OCI-LY3 (cell line): ENCODE results near the gene PPP2R1B.

Experiments
- H2AFZ ChIP-seq: fragments of 200-600, 300-600 bp; shearing (Covaris generic); 2 replicates; pipeline ENCODE4 v1.6.0; 2014; ENCODE audit warnings: antibody characterized with exemption, low read depth, low read length
- H3K27ac ChIP-seq: fragments of 200-600, 300-600 bp; sonication (generic); 2 replicates; pipeline ENCODE4 v1.5.1; 2014; ENCODE audit warnings: mild to moderate bottlenecking, low read length, moderate library complexity, mixed read lengths
- H3K27me3 ChIP-seq: fragments of 200-600, 300-600 bp; sonication (generic); 2 replicates; pipeline ENCODE4 v1.6.1; 2014; ENCODE audit warnings: low read depth, low read length, mixed read lengths
- H3K36me3 ChIP-seq: fragments of 200-600, 300-600 bp; sonication (generic); replicated peaks from 2 replicates; pipeline ENCODE3; 2014; ENCODE audit warnings: low read depth, low read length, mixed read lengths
- H3K4me1 ChIP-seq: fragments of 300-600, 200-600 bp; sonication (generic); 2 replicates; pipeline ENCODE4 v1.6.1; 2014; ENCODE audit warnings: low read length, mixed read lengths
- H3K4me2 ChIP-seq: fragments of 200-600, 300-600 bp; sonication (generic); 2 replicates; pipeline ENCODE4 v1.6.1; 2014; ENCODE audit warnings: low read length, mixed read lengths
- H3K4me3 ChIP-seq: fragments of 300-600, 200-600 bp; sonication (generic); 2 replicates; pipeline ENCODE4 v1.5.1; 2014; ENCODE audit warnings: antibody characterized with exemption, mild to moderate bottlenecking, low read length, moderate library complexity
- H3K79me2 ChIP-seq: fragments of 300-600, 200-600 bp; shearing (Covaris generic); 2 replicates; pipeline ENCODE4 v1.6.1; 2014; ENCODE audit warnings: mild to moderate bottlenecking, low read length, mixed read lengths
- H3K9ac ChIP-seq: fragments of 300-600, 200-600 bp; shearing (Covaris generic); 2 replicates; pipeline ENCODE4 v1.6.0; 2014; ENCODE audit warnings: mild to moderate bottlenecking, low read length, moderate library complexity
- H3K9me3 ChIP-seq: fragments of 200-600, 300-600 bp; shearing (Covaris generic); 2 replicates; pipeline ENCODE4 v1.6.1; 2014; ENCODE audit warnings: low read length, mixed read lengths; ENCODE audit not compliant: insufficient read depth
- H4K20me1 ChIP-seq: fragments of 200-600, 300-600 bp; sonication (generic); 2 replicates; pipeline ENCODE4 v1.6.1; 2016; ENCODE audit warnings: low read length, mixed read lengths; ENCODE audit not compliant: insufficient read depth
- CTCF ChIP-seq: fragments of 200-600, 300-600 bp; sonication (generic); IDR thresholded peaks from 2 replicates; pipeline ENCODE4 v1.5.1; 2014; ENCODE audit warnings: antibody characterized with exemption, low read length, low read depth
- EZH2phosphoT487 ChIP-seq: fragments of 200-600 bp; shearing (Covaris generic); IDR thresholded peaks from 2 replicates; pipeline ENCODE4 v1.6.1; 2018; ENCODE audit warnings: antibody characterized with exemption, mixed run types, low read depth

The PPP2R1B gene

GRCh38 chr11:111765984-111766833, at the start of gene PPP2R1B:
TSS of gene PPP2R1B (minus strand) at chr11:111766389. CDS start at chr11:111766361, 28 bp downstream.
- TF ChIP-seq EZH2phosphoT487 = no peak
- TF ChIP-seq CTCF = no peak
- Histone ChIP-seq H3K4me2 (peak within 1 kb of the TSS; percentile 81), H3K79me2 (peaks cover 44% of the 10 kb centered on the region), H3K4me3 (peak within 1 kb of the TSS; percentile 96), H3K27ac (peak within 1 kb of the TSS; percentile 53), H3K9me3 (no peaks in the 10 kb centered on the region), H3K27me3 (no peaks in the 10 kb centered on the region), H3K9ac (peak within 1 kb of the TSS; percentile 91), H3K4me1 (peaks cover 13% of the 10 kb centered on the region), H2AFZ (peak within 1 kb of the TSS; percentile 95), H3K36me3 (peaks cover 33% of the 10 kb centered on the region), H4K20me1 (no peaks in the 10 kb centered on the region)

GRCh38 chr11:111815489-111815888, 49.3 kb upstream of the PPP2R1B start:
- H3K4me3 ChIP-seq = no peak overlapping the region
- no peak overlapping the region for H3K4me2 ChIP-seq
- H2AFZ ChIP-seq = no peak overlapping the region
- H4K20me1 ChIP-seq = no peaks in the 10 kb centered on the region
- H3K27ac ChIP-seq = no peak overlapping the region
- no peaks in the 10 kb centered on the region for H3K4me1 ChIP-seq
- H3K36me3 ChIP-seq = peaks cover 13% of the 10 kb centered on the region
- H3K27me3 ChIP-seq = no peaks in the 10 kb centered on the region
- no peak overlapping the region for H3K9ac ChIP-seq
- no peaks in the 10 kb centered on the region for H3K79me2 ChIP-seq
- TF ChIP-seq EZH2phosphoT487 = no peak
- no peak for TF ChIP-seq CTCF
- no peaks in the 10 kb centered on the region for H3K9me3 ChIP-seq

GRCh38 chr11:111814557-111815320, 48.5 kb upstream of the PPP2R1B start:
- H3K9ac ChIP-seq = no peak overlapping the region
- peaks cover 16% of the 10 kb centered on the region for H3K36me3 ChIP-seq
- H3K4me3 ChIP-seq = no peak overlapping the region
- no peak overlapping the region for H3K4me2 ChIP-seq
- H3K27me3 ChIP-seq = no peaks in the 10 kb centered on the region
- no peaks in the 10 kb centered on the region for H3K9me3 ChIP-seq
- H3K27ac ChIP-seq = no peak overlapping the region
- TF ChIP-seq EZH2phosphoT487 (no peak), CTCF (no peak)
- H3K79me2 ChIP-seq = no peaks in the 10 kb centered on the region
- H4K20me1 ChIP-seq = no peaks in the 10 kb centered on the region
- H3K4me1 ChIP-seq = no peaks in the 10 kb centered on the region
- H2AFZ ChIP-seq = no peak overlapping the region

- H3K9ac ChIP-seq = no peak overlapping the region
- TF ChIP-seq EZH2phosphoT487 (no peak), CTCF (no peak)
- H3K79me2 ChIP-seq = no peaks in the 10 kb centered on the region
- H3K9me3 ChIP-seq = no peaks in the 10 kb centered on the region
- no peaks in the 10 kb centered on the region for H3K4me1 ChIP-seq
- H3K4me2 ChIP-seq = no peak overlapping the region
- H3K27me3 ChIP-seq = no peaks in the 10 kb centered on the region
- no peak overlapping the region for H2AFZ ChIP-seq
- H4K20me1 ChIP-seq = no peaks in the 10 kb centered on the region
- H3K4me3 ChIP-seq = no peak overlapping the region
- H3K27ac ChIP-seq = no peak overlapping the region
- H3K36me3 ChIP-seq = peaks cover 20% of the 10 kb centered on the region
Measured at GRCh38 chr11:111814106-111814505, 47.9 kb upstream of the PPP2R1B start.
